ENCODE data around the gene HMCN2. TPM values are rescaled to one million over a fixed set of nuclear protein-coding genes. Genes with fewer than 3 reads are reported as not detected.

The HMCN2 gene
- total and polyA plus RNA-seq, 2 of the 4 experiments (the other 2 are of a cell fraction) = 0.02 TPM; not detected in 1

- Histone ChIP-seq H3K14ac (replicated peaks; ENCODE audit: low read depth, low read length) (no peak overlapping the region), H2BK20ac (ENCODE audit: low read depth, low read length) (no peak overlapping the region; the same call in 1 of the 2 replicates), H3K27ac (ENCODE audit: insufficient read depth, low read length) (no peak overlapping the region), H4K8ac (ENCODE audit: low read depth in 2 of 2, low read length in 2 of 2) (no peak overlapping the region), H2BK15ac (ENCODE audit: low read depth, low read length) (no peak overlapping the region), H4K5ac (ENCODE audit: low read depth, low read length) (no peak overlapping the region), H3K9me3 (ENCODE audit: control insufficient read depth, insufficient read depth, low read length) (no peaks in the 10 kb centered on the region), H3K27me3 (ENCODE audit: control insufficient read depth, insufficient read depth, low read length) (peaks cover 17% of the 10 kb centered on the region), H3K36me3 (ENCODE audit: control insufficient read depth, insufficient read depth, low read length) (no peaks in the 10 kb centered on the region), H3K4me2 (ENCODE audit: low read depth, low read length) (no peak overlapping the region), H3K9me1 (ENCODE audit: insufficient read depth, low read length) (no peaks in the 10 kb centered on the region), H2BK5ac (ENCODE audit: low read depth, low read length, poor library complexity, severe bottlenecking) (no peak overlapping the region), H2BK120ac (ENCODE audit: low read depth, low read length) (no peak overlapping the region), H4K20me1 (ENCODE audit: insufficient read depth, low read length) (no peaks in the 10 kb centered on the region), H3K23ac (ENCODE audit: low read depth, low read length) (no peak overlapping the region), H3K4me3 (ENCODE audit: insufficient read depth, low read depth, low read length) (no peak overlapping the region), H2AK5ac (ENCODE audit: low read depth, low read length) (0 out of 2 replicates have a peak overlapping the region, but pooled peaks have one; percentile 71), H3K79me1 (ENCODE audit: low read depth in 1 of 2, low read length in 2 of 2) (no peaks in the 10 kb centered on the region), H3K4ac (ENCODE audit: low read depth, low read length) (no peak overlapping the region), H3K56ac (ENCODE audit: extremely low read depth, insufficient read depth, low read length) (no peak overlapping the region), H2AFZ (replicated peaks; ENCODE audit: low read length, poor library complexity) (peak overlapping the region; percentile 73), H2AK9ac (replicated peaks; ENCODE audit: low read depth, low read length, poor library complexity) (no peak overlapping the region), H3K4me1 (ENCODE audit: control insufficient read depth, insufficient read depth, low read length) (peaks cover 2% of the 10 kb centered on the region; the same call in 1 of the 2 replicates), H3K18ac (ENCODE audit: low read depth, low read length) (no peak overlapping the region), H4K91ac (ENCODE audit: insufficient read depth, low read depth, low read length) (no peak overlapping the region), H3K9ac (ENCODE audit: low read depth, low read length) (no peak overlapping the region)
- in situ Hi-C loops (cut with MboI; ENCODE audit: low sequenced_read_pairs) = no loop called here
- dilution Hi-C loops (cut with HindIII; ENCODE audit: low sequenced_read_pairs, unreplicated experiment) = no loop called here
- intact Hi-C loops (cut with micrococcal nuclease) = loop anchor here (10.0 kb wide), 1 partner anchor 59 kb away; no protein-coding TSS in a partner anchor
- POLR2A ChIA-PET (ENCODE audit: unreplicated experiment) = no interaction called here
- CTCF ChIA-PET = no interaction called here
- TF ChIP-seq MXI1 (IDR thresholded peaks at IDR 0.05; ENCODE audit: borderline replicate concordance, low read depth, low read length) (no peak), POLR2A (IDR thresholded peaks at IDR 0.05; ENCODE audit: low read depth, low read length) (no peak), CTCF (conservative IDR thresholded peaks at IDR 0.05; ENCODE audit: low read depth, low read length) (no peak), FOS (IDR thresholded peaks at IDR 0.05; ENCODE audit: low read depth, low read length) (0 out of 2 replicates have a peak, but pooled peaks have one; percentile 18), SMC3 (IDR thresholded peaks at IDR 0.05; ENCODE audit: low read depth, low read length) (no peak), MAFK (IDR thresholded peaks at IDR 0.05; ENCODE audit: low read depth, low read length) (no peak), RCOR1 (IDR thresholded peaks at IDR 0.05; ENCODE audit: insufficient replicate concordance, low read length) (peak; percentile 41)
- TF ChIP-seq, protein P1, sequence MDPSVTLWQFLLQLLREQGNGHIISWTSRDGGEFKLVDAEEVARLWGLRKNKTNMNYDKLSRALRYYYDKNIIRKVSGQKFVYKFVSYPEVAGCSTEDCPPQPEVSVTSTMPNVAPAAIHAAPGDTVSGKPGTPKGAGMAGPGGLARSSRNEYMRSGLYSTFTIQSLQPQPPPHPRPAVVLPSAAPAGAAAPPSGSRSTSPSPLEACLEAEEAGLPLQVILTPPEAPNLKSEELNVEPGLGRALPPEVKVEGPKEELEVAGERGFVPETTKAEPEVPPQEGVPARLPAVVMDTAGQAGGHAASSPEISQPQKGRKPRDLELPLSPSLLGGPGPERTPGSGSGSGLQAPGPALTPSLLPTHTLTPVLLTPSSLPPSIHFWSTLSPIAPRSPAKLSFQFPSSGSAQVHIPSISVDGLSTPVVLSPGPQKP (IDR thresholded peaks at IDR 0.05; ENCODE audit: borderline replicate concordance, low read depth, low read length) = no peak
- ATAC-seq (ENCODE audit: low read depth) (peak; percentile 82), DNase-seq (peak; percentile 81)
- BruUV-seq (replicated peaks) = no TSS peak
- WGBS, 2 experiments (ENCODE audit: extremely low coverage in 2 of 2, insufficient read length in 1 of 2) = 6% methylated on average over 3 of the region's 3 CpGs; no CpG with 5 or more reads in 1 of the 2 experiments
Observed at GRCh38 chr9:130276121-130276520, 10.6 kb downstream of the HMCN2 start.
